HUES6 (cell line): ENCODE results near the gene GRM8.

ENCODE experiments used
- H3K27ac ChIP-seq: 2 replicates; pipeline ENCODE4 v1.7.0; 2013; ENCODE audit warnings: low read depth, mild to moderate bottlenecking, low read length, inconsistent platforms
- H3K27me3 ChIP-seq: 2 replicates; pipeline ENCODE4 v1.6.1; 2013; ENCODE audit warnings: low read length; ENCODE audit not compliant: control insufficient read depth, insufficient read depth
- H3K36me3 ChIP-seq: 2 replicates; pipeline ENCODE4 v1.6.1; 2013; ENCODE audit warnings: low read length; ENCODE audit not compliant: control insufficient read depth, insufficient read depth
- H3K4me1 ChIP-seq: 2 replicates; pipeline ENCODE4 v1.6.1; 2013; ENCODE audit warnings: low read length; ENCODE audit not compliant: control insufficient read depth, insufficient read depth
- H3K4me3 ChIP-seq: 2 replicates; pipeline ENCODE4 v1.5.1; 2013; ENCODE audit warnings: low read depth, low read length
- H3K9ac ChIP-seq: one replicate; pipeline ENCODE4 v1.6.1; 2013; ENCODE audit warnings: mild to moderate bottlenecking, low read length
- H3K9me3 ChIP-seq: 2 replicates; pipeline ENCODE4 v1.6.1; 2013; ENCODE audit warnings: low read depth, low read length; ENCODE audit not compliant: control insufficient read depth, insufficient read depth

The GRM8 gene

DNA sequence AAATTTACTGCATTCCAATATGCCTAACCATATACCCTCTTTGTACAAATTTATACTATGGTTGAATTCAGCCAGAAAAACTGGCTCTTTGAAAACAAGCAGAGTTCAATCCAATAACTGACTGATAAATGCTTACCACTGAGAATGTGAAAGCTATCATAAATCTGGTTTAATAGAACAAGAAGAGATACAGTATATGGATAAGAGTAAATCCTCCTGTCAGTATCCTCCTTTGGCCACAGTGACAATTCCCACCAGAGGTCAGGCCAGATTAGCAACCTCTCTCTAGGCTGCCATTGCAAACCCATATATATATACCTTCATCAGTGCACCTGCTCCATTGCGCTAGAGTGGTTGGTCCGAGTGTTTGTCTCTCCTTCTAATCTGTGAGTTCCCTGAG lies 647.2 kb downstream of the GRM8 start:
- no peaks in the 10 kb centered on the region for H3K36me3 ChIP-seq
- no peak overlapping the region for H3K27ac ChIP-seq
- no peaks in the 10 kb centered on the region for H3K4me1 ChIP-seq
- H3K27me3 ChIP-seq: no peaks in the 10 kb centered on the region
- no peak overlapping the region for H3K9ac ChIP-seq
- H3K9me3 ChIP-seq: no peaks in the 10 kb centered on the region
- H3K4me3 ChIP-seq: no peak overlapping the region

DNA sequence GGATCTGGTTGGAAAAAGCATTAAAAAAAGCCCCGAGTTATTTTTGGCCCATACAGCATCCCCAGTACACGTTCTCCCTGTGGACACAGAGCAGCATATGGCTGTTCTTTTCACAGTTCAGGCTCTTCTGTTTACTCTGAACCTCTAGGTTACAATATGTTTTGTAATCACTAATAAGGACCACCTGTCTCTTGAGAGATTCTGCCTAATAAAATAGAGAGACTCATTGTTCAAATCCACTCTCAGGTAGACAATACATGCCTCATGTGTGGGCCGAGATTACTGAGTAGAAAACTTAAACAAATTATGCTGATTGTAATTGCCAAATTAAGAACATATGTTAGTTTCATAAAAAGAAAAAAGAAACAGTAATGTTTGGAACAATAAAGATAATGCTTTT lies 647.7 kb downstream of the GRM8 start:
- H3K4me3 ChIP-seq: no peak overlapping the region
- H3K9ac ChIP-seq: no peak overlapping the region
- H3K9me3 ChIP-seq: no peaks in the 10 kb centered on the region
- no peaks in the 10 kb centered on the region for H3K27me3 ChIP-seq
- no peaks in the 10 kb centered on the region for H3K4me1 ChIP-seq
- no peaks in the 10 kb centered on the region for H3K36me3 ChIP-seq
- H3K27ac ChIP-seq: no peak overlapping the region

DNA sequence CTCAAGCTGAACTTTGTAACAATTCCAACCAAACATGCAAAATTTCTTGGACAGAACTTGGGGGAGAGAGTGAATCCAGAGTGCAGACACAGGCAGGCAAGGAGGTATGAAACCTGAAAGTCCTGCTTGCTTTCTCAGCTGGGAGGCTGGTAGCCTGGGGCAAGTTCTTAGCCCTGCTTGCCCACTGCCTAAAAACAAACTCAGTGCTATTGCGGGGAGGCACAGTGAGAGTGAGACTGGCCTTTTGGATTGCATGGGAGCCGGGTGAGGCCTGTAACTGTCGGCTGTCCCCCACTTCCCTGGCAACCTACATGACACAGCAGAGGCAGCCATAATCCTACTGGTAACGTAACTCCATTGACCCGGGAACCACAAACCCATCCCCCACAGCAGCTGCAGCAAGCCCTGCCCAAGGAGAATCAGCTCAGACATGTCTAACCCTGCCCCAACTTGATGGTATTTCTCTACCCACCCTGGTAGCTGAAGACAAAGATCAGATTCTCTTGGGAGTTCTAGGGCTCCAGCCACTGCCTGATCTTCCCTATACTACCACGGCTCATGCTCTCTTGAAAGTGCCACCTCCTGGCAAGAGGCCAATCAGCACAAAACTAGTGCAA lies 663.6 kb downstream of the GRM8 start:
- Histone ChIP-seq H3K4me1 (peaks cover 3% of the 10 kb centered on the region; the same call in 1 of the 2 replicates), H3K4me3 (no peak overlapping the region), H3K9me3 (0 out of 2 replicates have a peak, but pooled peaks cover 5% of the 10 kb centered on the region), H3K27ac (no peak overlapping the region), H3K9ac (no peak overlapping the region), H3K27me3 (no peaks in the 10 kb centered on the region), H3K36me3 (no peaks in the 10 kb centered on the region)

DNA sequence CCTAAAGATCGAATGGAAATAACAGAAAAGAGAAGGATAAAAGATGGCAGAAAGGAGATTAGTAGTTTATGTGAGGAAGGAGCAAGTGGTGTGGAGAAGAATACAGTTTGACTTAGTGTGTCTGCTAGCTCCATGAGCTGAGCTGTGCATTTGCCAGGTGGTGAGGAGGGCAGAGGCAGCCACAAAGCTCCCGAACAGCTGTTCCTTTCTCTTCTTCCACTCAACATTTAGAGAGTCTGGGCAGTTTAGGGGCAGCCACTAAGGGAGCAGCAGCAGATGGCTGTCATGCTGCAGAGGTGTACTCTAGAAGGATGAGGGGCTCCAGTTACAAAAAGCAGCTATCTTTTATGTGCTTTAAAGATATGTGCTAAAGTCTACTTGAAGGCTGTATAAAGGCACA lies 674.4 kb downstream of the GRM8 start:
- H3K36me3 ChIP-seq: no peaks in the 10 kb centered on the region
- H3K27ac ChIP-seq: no peak overlapping the region
- no peak overlapping the region for H3K9ac ChIP-seq
- H3K27me3 ChIP-seq: no peaks in the 10 kb centered on the region
- H3K4me1 ChIP-seq: peaks cover 3% of the 10 kb centered on the region; the same call in 1 of the 2 replicates
- no peaks in the 10 kb centered on the region for H3K9me3 ChIP-seq
- H3K4me3 ChIP-seq: no peak overlapping the region

DNA sequence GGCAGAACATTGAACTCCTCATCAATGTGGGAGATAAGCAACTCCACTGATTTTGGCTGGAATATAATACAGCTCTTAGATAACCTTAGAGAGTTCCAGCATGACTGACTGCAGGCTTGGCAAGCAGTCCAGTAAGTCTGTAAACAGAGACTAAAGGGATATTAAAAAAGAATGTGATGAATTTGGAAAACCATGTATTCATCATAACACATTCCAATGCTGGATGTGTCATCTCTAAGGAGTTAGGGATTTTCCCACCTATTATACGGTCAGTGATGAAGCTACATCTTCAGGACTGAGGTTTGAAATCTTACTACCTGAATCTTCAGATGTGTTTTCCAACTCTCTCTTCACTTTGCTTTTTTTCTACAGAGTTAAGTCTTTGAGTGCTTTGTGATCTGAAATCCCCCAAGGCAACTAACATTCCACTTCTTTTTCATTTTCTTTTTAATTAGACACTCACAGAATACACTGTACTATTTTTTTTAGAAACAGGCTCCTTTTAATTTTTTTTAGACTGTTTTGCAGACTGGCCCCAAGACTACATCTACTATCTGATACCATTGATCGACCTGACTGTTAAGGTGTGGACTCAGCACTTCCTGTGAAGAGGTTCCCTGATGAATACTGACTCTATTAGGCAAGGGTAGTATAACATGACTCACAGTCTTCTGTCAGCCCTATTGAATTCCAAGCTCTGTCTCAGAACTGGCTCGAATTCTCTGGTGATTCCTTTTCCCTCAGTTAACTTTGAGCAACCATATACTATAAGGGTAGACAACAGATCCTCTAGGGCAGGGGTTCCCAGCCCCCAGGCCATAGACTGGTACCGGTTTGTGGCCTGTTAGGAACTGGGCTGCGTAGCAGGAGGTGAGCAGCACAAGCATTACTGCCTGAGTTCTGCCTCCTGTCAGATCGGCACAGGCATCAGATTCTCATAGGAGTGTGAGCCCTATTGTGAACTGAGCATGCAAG lies 678.2 kb downstream of the GRM8 start:
- no peak overlapping the region for H3K9ac ChIP-seq
- H3K9me3 ChIP-seq: no peaks in the 10 kb centered on the region
- no peaks in the 10 kb centered on the region for H3K36me3 ChIP-seq
- no peaks in the 10 kb centered on the region for H3K27me3 ChIP-seq
- peaks cover 3% of the 10 kb centered on the region; the same call in 1 of the 2 replicates for H3K4me1 ChIP-seq
- H3K4me3 ChIP-seq: no peak overlapping the region
- no peak overlapping the region for H3K27ac ChIP-seq

DNA sequence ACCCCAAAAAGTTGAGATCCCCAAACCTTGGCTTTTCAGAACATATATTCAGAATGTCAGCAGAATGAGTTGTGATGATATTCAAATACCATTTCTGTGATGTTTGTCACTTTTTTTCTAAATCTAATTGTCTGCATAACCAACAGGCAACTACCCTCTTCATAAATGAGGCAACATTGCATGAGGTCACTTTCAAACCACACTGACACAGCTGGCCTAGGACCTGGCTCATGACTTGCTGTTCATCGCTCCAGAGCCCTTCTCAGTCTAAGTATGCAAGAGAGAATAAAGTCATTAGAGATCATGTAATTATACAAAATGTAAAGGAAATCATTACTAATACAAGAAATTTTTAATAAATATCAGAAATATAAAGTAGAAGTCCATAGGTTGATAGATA lies 681.9 kb downstream of the GRM8 start:
- H3K9me3 ChIP-seq: no peaks in the 10 kb centered on the region
- no peak overlapping the region for H3K4me3 ChIP-seq
- H3K4me1 ChIP-seq: peaks cover 3% of the 10 kb centered on the region; the same call in 1 of the 2 replicates
- H3K9ac ChIP-seq: no peak overlapping the region
- no peaks in the 10 kb centered on the region for H3K36me3 ChIP-seq
- no peak overlapping the region for H3K27ac ChIP-seq
- H3K27me3 ChIP-seq: no peaks in the 10 kb centered on the region

DNA sequence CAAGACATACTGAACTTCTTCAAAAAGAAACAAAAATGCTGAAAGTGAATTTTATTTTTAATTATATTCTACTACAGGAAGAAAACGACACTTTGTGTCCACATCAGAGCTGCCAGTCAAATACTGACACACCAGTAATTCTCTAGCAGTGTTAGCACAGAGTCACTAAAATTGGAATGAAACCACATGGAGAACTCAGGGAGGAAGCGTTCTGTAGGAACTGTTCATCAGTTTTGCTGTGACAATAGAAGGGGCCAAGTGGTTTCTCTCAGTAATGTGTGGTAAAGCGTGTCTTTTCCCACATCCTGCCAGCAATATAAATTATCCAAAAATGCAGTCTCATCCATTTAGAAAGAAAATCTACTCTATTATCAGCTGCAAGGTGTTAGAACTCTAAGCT lies 683.3 kb downstream of the GRM8 start:
- no peak overlapping the region for H3K27ac ChIP-seq
- no peaks in the 10 kb centered on the region for H3K36me3 ChIP-seq
- H3K9me3 ChIP-seq: no peaks in the 10 kb centered on the region
- H3K9ac ChIP-seq: no peak overlapping the region
- no peaks in the 10 kb centered on the region for H3K4me1 ChIP-seq
- H3K27me3 ChIP-seq: no peaks in the 10 kb centered on the region
- H3K4me3 ChIP-seq: no peak overlapping the region

DNA sequence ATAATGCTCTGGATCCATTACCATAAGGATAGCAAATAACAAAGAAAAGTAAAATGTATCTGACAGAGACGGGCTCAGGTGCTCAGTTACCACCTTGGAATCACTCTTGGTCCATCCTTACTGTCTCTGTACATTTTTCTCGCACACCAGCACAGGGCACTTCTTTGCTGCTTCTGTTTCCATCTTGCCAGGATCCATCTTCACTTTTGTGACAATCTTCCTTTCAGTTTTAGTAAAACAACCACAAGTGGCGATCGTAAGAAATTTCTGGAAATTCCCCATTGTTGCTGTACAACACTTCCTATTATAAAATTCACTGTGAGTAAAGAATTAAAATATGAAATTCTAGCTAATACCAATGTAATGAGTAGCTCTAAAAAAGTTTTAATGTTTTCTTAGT lies 695.5 kb downstream of the GRM8 start:
- Histone ChIP-seq H3K4me1 (no peaks in the 10 kb centered on the region), H3K36me3 (no peaks in the 10 kb centered on the region), H3K9me3 (no peaks in the 10 kb centered on the region), H3K27ac (no peak overlapping the region), H3K9ac (no peak overlapping the region), H3K4me3 (no peak overlapping the region), H3K27me3 (no peaks in the 10 kb centered on the region)

DNA sequence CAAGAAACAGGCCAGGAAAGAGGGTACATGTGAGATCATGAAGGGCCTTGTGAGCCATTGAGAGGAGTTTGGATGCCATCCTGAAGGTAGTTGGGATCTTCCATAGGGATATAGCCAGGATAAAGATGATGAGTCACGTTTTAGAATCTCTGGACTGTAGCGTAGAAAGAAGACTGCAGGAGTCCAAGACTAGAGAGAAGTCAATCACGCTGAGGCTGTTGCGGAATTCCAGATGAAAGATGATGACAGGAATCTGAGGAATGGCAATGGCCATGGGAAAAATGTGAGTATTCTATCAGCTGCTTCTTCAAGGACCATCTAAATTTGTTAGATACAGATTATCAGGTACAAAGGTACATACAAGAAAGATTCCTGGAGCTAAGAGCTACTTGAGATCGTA lies 711.3 kb downstream of the GRM8 start:
- no peaks in the 10 kb centered on the region for H3K36me3 ChIP-seq
- no peaks in the 10 kb centered on the region for H3K27me3 ChIP-seq
- H3K4me1 ChIP-seq: no peaks in the 10 kb centered on the region
- no peak overlapping the region for H3K27ac ChIP-seq
- H3K9me3 ChIP-seq: no peaks in the 10 kb centered on the region
- no peak overlapping the region for H3K4me3 ChIP-seq
- no peak overlapping the region for H3K9ac ChIP-seq

DNA sequence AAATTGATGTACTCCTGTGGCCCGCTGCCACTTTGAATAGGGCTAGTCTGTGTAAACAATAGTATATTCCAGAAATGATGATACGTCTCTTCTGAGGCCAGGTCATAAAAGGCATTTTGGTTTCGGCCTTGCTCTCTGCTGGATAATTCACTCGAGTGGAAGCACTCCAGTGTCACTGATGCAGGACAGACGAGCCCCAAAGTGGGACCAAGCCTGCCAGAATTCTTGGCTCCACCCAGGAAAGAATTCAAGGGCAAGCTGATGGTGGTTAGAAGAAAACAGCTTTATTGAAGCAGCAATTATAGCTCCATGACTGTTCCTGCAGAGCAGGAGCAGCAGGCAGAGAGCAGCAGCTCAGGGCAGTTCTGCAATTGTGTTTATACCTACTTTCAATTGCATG lies 717.6 kb downstream of the GRM8 start:
- Histone ChIP-seq H3K4me1 (no peaks in the 10 kb centered on the region), H3K36me3 (no peaks in the 10 kb centered on the region), H3K9me3 (no peaks in the 10 kb centered on the region), H3K27me3 (no peaks in the 10 kb centered on the region), H3K27ac (no peak overlapping the region), H3K4me3 (no peak overlapping the region), H3K9ac (no peak overlapping the region)

DNA sequence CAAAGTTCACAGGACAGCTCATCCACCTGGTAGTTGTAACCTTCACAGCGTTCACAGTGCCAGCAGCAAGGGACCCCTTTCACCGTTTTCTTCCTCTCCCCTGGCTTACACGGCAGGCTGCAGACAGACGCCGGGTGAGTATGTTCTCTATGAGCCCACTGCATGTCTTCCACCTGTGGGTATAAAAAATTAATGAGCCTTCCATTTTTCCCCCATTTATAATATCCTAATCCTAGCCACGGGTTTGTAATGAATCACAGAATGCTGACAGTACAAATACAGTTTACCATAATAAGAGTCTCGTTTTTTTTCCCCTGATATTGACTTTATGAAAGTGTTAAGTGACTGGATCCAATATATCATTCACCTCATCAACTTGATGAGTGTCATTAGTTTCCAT lies 719.0 kb downstream of the GRM8 start:
- Histone ChIP-seq H3K27me3 (no peaks in the 10 kb centered on the region), H3K36me3 (no peaks in the 10 kb centered on the region), H3K4me3 (no peak overlapping the region)

More for the DNA sequence above, 719.0 kb downstream of the GRM8 start:
- H3K9ac ChIP-seq: no peak overlapping the region
- no peaks in the 10 kb centered on the region for H3K9me3 ChIP-seq
- H3K27ac ChIP-seq: no peak overlapping the region
- H3K4me1 ChIP-seq: no peaks in the 10 kb centered on the region
